Left lobe of liver (tissue), 2 donors: ENCODE results near the gene MAGI2. TPM values are rescaled to one million over a fixed set of nuclear protein-coding genes. Genes with fewer than 3 reads are reported as not detected.

Source experiments
- ATAC-seq: fragments of 200-7000 bp; cut with Tn5 transposase; one replicate; pipeline ENCODE4 v1.9.1; 2020; ENCODE audit warnings: mild to moderate bottlenecking, moderate library complexity
- DNase-seq: peaks from one replicate; pipeline ENCODE4 v3.0.0-alpha.2; 2020; ENCODE audit warnings: low spot score
- total RNA-seq: library from RNA; stranded (reverse); gene quantifications from one replicate; pipeline ENCODE4 v1.2.1, GENCODE V29; 2021
- donor health status: DM: no; HTN: no; CAD: no; lungs with moderate emphysema.
- donor health status: DM: no; HTN: yes; CAD: no.

The MAGI2 gene
- total RNA-seq, 1 donor from 2014 or later = 2.9 TPM

DNA sequence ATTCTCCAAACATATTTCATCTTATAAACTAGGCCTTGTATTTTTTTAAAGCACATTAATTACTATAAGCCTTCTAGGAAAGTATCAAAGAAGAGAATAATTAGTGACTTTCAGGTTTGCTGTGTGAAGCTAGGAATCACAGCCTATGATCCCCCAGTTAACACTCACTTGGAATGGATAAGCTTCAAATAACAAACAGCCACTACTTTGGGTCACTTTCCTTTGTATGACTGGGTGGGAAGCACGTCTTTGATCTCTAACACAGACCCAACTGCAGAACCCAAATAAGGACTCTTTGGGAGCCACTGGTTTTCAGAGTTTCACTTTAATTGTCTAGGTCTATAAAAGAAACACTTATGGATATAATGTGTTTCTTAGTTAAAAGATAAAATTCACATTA lies 769.3 kb downstream of the MAGI2 start:
- no peak for DNase-seq

DNA sequence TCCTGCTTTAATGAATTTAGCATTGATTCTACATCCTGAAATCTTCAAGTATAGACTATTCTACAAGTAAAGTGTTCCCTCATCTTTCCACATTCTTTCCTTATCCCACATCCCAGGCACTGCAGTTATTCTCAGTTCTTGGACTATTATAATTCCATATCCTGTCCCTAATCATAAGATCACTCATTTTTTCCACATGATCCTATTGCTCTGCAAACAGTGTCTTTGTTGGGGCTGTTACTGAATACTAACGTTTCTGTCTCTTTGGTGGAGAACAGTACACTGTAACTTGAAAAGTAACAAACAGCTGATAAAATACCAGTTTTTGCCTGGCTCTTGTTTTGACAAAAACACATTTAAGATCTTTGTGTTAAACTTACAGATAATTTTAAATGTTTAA lies 769.9 kb downstream of the MAGI2 start:
- ATAC-seq (no peak), DNase-seq (no peak)

More for the DNA sequence above, 769.3 kb downstream of the MAGI2 start:
- ATAC-seq = no peak

DNA sequence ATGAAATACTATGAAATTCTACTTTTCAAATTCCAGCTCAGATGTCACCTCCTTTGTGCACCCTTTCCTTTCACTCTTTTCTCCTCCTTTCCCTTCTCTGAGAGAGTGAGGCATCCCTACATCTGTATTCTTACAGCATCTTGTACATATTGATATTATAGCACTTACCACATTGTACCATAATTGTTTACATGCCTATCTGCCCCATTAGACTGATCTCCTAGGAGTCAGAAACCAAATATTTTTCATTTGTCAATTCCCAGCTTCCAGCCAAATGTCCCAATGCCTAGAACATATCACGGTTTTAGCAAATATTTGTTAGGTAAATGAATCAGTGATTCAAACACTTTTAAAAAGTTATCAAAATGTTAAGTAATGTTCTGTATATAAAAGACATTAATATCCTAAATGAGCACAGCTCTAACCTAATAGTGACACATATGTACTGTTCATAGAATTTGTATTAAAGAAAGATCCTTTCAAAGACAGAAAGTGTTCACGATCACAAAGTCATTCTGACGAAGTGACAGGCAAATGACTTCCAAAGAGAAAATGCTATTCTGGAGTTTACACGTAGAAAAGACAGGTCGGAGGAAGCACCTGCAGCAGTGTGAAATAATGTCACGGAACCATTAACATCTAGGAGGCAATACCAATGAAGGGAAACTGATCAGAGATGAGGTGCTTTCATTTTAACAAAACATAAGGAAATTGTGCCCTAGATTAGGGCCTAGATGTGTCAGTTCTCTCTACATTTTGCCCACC lies 774.2 kb downstream of the MAGI2 start:
- ATAC-seq = no peak
- no peak for DNase-seq

DNA sequence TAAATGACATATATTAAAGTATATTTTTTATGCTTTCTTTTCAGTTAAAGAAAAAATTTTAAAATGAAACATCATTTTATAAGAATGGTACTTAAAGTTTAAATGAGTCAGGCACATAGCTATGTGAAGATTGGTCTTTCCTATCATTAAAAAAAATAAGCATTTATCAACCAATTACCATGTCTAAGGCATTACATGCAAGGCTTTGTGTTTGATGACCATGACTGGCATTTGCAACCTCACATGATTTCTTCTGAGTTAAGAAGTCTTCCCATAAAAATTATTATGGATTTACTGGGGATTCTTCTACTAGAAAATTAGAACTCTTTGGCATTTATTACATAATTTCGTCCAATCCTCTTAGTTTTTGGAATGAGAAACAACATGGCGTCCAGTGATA lies 776.1 kb downstream of the MAGI2 start:
- DNase-seq = no peak
- no peak for ATAC-seq

DNA sequence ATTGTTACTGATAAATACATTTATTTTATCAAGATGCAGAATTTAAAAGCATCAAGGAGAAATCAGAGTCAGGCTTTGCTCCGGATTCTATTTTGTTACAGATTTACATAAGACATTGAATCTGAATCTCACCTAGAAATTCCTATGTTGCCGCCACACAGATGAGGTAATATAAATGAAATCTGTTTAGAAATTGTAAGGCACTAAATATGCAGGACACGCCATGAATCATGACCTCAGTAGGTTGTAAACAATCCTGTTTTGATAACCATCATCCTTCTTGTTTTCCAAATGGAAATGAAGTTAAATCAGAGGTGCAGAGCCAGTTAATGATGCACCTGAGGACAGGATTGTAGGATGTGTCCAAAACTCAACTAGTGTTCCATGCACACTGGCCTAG lies 778.0 kb downstream of the MAGI2 start:
- DNase-seq (no peak), ATAC-seq (no peak)

DNA sequence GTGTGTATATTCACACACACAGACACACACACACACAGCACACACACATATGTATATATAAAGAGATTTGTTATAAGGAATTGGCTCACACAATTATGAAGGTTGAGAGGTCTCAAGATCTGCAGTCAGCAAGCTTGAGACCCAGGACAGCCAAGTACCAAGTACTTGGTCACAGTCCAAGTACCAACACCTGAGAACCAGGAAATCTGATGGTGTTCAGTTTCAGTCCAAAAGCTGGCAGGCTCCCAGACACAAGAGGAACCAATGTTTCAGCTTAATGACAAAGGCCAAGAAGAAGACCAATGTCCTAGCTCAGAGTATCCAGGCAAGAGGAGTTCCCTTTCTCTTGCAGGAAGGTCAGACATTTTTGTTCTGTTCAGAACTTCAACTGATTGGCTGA lies 780.2 kb downstream of the MAGI2 start:
- ATAC-seq (no peak), DNase-seq (no peak)

DNA sequence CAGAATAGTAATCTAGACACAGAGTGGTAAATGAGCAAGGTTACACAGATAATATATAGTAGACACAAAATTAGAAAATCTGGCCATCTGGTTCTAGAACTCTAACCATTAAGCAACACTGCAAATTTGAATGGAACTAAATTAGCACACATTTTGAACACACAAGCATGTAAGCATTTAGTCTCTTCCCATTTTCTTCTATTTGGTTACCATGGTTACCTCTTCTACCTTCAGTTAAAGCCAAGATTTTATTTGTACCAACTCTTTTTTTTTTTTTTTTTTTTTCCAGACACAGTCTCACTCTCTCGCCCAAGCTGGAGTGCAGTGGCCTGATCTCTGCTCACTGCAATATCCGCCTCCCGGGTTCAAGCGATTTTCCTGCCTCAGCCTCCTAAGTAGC lies 790.5 kb downstream of the MAGI2 start:
- ATAC-seq (no peak), DNase-seq (no peak)

DNA sequence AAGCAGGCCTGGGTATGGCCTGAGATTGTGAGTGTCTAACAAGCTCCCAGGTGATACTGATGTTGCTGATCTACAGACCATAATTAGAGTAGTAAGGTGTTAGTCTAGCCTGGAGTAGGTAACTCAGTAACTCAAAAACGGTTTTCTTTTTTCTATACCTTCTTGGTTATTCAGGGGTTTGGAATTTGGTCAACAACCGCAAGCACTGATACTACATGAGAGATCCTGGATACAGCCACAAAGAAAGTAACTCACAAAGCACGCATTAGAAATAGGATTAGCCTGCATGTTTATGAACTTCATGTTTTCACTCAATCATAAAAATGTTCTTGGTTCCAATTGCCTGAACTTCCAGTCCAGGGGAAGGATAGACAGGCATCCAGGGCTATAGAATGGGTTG lies 803.5 kb downstream of the MAGI2 start:
- ATAC-seq = no peak
- DNase-seq = no peak

DNA sequence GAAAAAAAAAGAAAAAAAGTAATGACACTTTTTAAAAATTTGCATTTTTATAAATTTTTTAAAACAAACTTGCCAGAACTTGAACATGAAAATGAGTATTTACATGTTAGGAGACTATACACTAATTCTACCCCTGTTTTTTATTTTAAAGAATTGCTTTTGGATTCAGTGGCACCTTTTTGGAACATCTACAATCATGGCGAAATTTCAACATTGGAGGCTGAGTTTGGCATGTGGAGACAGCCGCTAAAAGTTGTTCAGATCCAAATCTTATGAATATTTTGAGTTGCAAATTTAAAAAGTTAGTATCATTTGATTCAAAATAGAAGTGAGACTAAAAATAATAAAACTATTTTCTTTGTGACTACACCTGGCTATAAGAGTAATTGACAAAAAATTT lies 804.2 kb downstream of the MAGI2 start:
- ATAC-seq = no peak
- DNase-seq = no peak

DNA sequence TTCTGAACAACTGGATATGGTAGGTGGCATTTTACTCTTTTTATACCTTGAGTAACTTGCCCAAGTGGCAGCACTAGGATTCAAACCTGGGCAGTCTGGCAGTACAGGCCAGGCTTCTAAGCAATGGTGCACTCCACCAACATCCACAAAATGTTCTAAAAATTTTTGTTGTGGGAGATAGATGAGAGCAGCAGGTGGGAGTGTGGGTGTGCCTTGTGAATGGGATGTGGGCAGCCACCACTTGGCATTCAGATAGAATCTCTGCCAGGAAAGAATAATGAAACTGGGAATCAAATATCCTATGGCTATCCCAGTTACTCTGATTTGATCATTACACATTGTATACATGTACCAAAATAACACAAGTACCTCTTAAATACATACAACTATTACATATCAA lies 810.7 kb downstream of the MAGI2 start:
- no peak for DNase-seq
- ATAC-seq = no peak

DNA sequence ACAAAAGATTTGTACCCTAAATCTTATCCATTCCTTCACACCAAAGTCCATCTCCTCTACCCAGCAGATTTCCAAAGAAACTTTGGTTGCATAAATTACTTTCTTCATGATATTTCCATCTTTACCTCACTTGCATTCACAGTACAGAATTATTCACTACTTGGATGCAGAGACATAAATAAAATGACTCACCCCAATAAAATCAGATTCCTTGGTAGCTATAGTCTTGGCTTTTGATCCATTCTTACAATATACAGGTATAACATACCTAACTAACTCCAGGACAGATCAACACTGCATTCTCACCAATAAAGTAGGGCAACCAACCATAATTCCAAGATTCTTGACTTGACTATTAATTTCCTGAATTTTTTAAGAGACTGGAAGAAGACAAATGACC lies 815.1 kb downstream of the MAGI2 start:
- ATAC-seq (no peak), DNase-seq (no peak)

DNA sequence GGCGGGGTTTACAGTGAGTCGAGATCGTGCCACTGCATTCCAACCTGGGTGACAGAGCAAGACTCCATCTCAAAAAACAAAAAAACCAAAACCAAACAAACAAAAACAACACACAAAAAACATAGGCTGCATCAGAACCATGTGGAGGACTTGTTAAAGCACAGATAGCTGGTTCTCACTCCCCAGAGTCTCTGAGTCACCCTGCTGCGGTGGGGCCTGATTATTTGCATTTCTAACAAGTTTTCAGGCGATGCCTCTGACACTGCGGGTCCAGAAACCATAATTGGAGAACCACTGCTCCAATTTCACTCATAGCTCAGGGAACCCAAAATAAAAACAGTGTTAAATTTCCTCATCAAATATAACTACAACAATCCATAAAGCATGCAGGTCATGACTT lies 816.7 kb downstream of the MAGI2 start:
- DNase-seq (no peak), ATAC-seq (no peak)

DNA sequence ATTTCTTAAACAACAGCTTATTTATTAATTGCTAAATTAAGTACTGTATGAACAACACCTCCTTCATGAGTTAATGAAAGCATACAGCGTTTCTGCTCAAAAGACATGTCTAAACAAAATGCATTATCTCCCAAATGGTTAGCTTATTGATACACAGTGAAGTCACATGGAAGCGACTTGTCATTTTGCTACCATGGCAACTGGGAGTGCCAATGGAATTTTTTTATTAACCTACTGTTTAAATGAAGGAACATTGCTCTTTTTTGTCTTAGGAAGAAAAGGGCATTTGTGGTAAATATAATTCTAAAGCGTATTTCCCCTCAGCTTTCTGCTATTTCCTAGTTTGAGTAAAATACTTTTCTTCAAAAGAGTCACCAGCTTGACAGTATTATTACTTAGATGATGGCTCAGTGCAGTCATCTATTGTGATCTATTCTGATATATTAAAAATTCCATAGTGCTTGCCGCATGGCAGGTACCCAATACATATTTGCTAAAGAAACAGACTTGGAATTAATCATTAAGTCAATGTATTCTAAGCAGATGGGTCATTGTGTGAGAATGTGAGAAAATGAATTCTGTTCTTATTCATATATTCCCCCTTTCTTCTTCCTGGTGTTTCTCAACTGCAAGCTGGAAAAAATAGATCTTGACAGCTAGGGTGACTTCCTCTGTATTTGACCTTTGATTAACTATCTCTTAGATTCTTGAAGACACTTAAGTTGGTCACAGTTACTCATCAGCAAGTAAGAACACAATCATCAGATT lies 818.3 kb downstream of the MAGI2 start:
- ATAC-seq (no peak), DNase-seq (no peak)

DNA sequence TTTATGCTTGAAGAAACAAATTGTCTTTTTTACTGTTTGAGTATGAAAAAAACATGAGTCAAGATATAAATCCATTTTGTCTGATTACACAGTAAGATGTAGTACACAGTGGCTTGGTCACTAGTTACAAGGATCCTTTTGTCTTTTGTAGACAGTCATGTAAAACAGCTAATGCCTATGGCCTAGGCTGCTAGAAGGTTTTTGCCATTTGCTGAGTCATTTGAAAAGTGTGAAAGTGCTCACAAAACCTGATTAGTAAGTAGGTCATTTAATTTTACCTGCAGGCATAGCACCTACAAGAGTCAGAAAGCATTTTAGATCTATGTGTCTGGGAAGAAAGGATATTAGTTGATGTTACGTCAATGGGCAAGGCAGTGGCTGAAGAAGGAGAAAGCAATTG lies 819.4 kb downstream of the MAGI2 start:
- DNase-seq = no peak
- ATAC-seq = no peak

DNA sequence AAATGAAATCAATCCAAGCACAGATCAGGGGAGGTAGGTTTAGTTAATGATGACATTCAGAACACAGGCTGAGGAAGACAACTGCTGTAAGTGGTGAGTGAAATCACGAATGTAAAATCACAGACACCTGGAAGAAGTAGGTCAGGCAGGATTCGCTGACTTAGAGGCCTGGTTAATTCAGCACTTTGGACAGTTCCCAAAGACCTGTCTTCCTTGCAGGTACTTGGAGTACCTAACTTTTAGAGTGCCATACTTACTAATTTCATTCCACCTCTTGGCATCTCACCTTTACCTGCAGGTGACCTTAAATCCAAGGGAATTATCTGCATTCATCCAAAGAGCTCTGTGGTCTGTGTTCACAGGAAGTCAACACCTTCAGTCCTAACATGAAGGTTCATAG lies 832.5 kb downstream of the MAGI2 start:
- DNase-seq (no peak), ATAC-seq (no peak)

DNA sequence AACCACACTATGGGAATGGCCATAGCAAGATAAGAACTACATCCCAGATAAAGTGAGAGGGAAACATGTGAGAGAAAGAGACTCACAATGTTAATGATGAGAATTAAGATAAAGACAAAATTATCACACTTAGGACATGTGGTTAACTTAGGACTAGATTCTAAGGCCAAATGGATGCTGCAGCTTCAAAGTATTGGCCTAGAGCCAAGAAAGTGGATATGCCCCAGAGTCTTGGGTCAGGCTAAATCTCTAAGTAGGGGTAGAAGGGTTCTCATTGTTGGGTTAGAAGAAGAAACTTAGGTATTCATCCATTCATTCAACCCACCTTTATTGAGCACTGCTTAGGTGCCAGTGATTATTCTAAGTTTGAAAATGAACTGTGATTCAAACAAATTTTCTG lies 836.9 kb downstream of the MAGI2 start:
- DNase-seq (no peak), ATAC-seq (no peak)

DNA sequence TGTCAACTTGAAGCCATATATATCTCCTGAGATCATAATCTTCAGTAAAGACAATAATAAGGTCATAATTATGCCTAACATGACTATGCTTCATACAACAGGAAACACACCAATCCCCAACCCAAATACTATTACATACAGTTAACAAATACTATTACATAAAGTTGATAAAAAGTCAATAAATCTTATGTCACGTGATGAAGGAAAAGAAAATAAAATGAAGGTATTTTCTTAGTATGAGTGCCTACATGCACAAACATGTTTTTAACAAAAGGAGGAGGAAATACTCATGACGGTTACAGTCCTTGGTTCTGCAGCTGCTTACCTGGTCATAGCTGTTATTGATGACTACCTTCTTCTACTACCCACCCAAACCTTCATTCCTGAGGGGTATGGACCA lies 844.2 kb downstream of the MAGI2 start:
- no peak for ATAC-seq

DNA sequence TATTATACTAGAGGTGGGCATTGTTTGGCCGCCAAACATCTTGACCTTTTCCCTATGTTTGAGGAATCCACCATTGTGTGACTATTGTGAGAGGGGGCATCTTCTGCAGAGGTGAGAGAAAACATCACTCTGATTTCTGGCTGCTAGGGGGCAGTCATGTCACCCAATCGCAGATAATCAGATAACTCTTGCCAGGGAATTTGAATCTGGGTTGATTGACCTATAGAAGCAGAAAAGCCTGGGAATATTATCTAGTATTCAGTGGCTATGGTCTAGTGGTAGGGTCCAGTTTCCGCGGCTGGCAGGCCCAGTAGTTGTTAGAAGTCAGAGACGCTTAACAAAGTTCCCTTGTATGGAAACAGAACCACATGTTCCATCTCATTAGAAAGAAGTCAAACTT lies 846.4 kb downstream of the MAGI2 start:
- DNase-seq (no peak), ATAC-seq (peak; percentile 44)

More for the DNA sequence above, 844.2 kb downstream of the MAGI2 start:
- DNase-seq = no peak

DNA sequence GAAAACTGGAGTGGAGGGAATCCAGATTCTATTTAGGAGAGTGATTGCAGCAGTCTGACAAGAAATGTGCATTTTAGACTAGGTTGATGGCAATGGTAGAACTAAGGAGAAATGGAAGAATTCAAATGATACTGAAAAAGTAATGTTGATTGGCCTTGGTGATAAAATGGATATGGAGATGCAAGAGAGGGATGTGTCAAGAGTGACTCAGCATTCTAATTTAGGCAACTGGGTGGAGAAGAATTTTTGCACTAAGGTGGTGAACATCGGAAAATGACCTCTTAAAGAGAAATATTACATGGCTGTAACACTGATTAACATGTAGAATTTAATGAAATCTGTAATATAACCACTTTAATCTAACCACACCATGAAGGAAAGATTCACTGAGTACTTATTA lies 848.3 kb downstream of the MAGI2 start:
- no peak for DNase-seq
- ATAC-seq = no peak

DNA sequence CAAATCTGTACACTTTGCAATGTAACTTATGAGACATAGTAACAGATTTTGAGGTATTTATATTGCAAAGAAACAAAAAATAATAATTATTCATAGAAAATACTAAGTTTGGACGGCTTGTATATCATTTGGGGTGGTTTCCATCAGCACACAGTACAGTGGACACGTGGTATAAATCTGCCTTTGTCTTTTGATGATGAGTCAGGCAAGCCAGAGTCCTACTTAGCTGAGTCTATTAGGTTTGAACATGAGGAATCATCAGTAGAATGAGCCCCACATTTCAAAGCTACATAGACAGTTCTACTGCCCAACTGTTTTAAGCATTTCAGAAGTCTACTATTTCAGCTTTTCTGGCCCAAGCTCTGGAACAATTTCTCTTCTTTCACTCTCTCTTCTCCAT lies 851.7 kb downstream of the MAGI2 start:
- DNase-seq (no peak), ATAC-seq (no peak)

DNA sequence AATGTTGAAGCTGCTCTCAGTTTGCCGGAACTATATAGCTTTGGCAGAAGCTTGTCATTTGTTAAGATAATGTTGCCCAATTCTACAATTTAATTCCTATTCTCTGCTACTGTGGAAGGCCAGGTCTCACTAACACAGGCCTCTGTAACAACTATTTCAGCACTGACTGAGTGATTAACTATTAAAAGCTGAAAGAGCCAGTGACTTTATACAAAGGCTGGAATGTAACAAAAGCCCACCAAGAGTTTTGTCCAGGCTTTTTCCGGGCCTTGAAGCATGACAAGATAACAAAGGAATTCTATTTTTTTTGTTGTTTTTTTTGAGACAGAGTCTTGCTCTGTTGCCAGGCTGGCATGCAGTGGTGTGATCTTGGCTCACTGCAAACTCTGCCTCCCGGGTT lies 859.3 kb downstream of the MAGI2 start:
- DNase-seq (no peak), ATAC-seq (no peak)

DNA sequence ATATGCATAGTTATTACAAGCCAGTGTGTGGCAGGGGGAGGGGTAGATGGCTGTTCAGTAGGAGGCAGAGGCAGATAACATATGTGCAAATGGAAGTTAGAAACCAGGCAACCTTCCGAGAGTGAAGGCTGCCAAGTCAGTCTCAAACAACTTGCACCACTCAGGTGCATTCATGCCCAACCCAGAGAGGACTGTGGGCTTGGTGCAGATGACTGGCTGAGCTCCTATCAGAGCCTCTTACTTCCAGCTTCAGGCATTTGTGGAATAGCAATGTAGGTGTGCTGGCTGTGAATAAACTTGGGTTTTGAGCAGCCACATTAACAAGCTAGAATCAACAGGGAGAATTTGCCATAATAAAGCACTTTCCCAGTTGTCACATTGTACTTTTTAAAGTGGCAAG lies 865.1 kb downstream of the MAGI2 start:
- ATAC-seq = no peak
- DNase-seq = no peak
